Left lobe of liver (tissue), 2 donors: ENCODE results near the gene VCAM1. TPM values are rescaled to one million over a fixed set of nuclear protein-coding genes. Genes with fewer than 3 reads are reported as not detected.
"Not testable (repeated sequence)": the region's sequence is repeated elsewhere in the genome, so short reads cannot be mapped to it uniquely, and the experiment has no call there.

Source experiments
- ATAC-seq: fragments of 200-7000 bp; cut with Tn5 transposase; one replicate; pipeline ENCODE4 v1.9.1; 2020; ENCODE audit warnings: mild to moderate bottlenecking, moderate library complexity
- DNase-seq: peaks from one replicate; pipeline ENCODE4 v3.0.0-alpha.2; 2020; ENCODE audit warnings: low spot score
- total RNA-seq: library from RNA; stranded (reverse); gene quantifications from one replicate; pipeline ENCODE4 v1.2.1, GENCODE V29; 2021
- donor health status: DM: no; HTN: no; CAD: no; lungs with moderate emphysema.
- donor health status: DM: no; HTN: yes; CAD: no.

VCAM1 gene, protein sequence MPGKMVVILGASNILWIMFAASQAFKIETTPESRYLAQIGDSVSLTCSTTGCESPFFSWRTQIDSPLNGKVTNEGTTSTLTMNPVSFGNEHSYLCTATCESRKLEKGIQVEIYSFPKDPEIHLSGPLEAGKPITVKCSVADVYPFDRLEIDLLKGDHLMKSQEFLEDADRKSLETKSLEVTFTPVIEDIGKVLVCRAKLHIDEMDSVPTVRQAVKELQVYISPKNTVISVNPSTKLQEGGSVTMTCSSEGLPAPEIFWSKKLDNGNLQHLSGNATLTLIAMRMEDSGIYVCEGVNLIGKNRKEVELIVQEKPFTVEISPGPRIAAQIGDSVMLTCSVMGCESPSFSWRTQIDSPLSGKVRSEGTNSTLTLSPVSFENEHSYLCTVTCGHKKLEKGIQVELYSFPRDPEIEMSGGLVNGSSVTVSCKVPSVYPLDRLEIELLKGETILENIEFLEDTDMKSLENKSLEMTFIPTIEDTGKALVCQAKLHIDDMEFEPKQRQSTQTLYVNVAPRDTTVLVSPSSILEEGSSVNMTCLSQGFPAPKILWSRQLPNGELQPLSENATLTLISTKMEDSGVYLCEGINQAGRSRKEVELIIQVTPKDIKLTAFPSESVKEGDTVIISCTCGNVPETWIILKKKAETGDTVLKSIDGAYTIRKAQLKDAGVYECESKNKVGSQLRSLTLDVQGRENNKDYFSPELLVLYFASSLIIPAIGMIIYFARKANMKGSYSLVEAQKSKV
- total RNA-seq: 8.9 TPM

DNA sequence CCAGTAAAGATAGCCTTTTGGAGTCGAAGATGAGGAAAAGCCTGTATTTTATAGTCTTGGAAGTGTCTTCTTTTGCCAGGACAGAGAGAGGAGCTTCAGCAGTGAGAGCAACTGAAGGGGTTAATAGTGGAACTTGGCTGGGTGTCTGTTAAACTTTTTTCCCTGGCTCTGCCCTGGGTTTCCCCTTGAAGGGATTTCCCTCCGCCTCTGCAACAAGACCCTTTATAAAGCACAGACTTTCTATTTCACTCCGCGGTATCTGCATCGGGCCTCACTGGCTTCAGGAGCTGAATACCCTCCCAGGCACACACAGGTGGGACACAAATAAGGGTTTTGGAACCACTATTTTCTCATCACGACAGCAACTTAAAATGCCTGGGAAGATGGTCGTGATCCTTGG, at the start of gene VCAM1:
VCAM1 (plus strand) TSS at position 253 of the 400 bp plus-strand sequence; CDS start at position 372, 119 bp downstream.
- DNase-seq: peak; percentile 43
- ATAC-seq: peak; percentile 56

DNA sequence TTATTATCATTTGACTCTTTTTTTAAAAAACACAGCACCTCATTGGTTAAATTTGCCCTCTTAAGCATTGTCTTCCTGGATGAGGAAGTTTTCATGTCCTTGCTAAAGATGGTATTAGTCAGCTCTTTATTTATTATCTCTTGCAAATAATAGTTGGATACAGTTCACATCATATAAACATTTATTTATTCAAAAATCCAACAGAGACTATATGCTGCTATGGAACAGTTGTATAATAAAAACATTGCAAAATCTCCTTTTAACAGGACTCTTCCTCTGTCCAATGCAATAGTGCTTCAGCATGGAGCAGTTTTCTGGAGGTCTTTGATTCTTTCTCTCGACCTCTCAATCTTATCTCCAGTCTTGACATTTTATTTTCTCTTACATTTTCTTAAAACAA, 49.5 kb upstream of the VCAM1 start:
- DNase-seq (no peak), ATAC-seq (no peak)

DNA sequence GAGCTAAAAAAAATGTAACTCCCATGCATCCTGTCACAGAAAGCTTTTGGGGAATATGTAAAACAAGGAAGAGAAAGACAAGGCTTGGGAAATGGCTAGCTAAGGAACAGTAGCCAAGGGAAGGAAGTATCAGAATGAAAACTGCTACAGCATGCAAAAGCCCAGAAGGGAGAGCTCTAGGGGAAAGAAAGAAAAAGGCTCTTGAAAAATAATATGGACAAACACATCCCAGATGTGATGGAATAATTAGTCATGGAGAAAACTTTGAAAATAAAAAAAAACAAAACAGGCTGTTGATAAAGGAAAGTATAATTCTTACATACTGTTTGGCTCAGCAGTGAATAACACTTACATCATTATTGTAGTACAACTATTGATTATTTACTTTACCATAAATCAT, 47.9 kb upstream of the VCAM1 start:
- DNase-seq (no peak), ATAC-seq (no peak)

DNA sequence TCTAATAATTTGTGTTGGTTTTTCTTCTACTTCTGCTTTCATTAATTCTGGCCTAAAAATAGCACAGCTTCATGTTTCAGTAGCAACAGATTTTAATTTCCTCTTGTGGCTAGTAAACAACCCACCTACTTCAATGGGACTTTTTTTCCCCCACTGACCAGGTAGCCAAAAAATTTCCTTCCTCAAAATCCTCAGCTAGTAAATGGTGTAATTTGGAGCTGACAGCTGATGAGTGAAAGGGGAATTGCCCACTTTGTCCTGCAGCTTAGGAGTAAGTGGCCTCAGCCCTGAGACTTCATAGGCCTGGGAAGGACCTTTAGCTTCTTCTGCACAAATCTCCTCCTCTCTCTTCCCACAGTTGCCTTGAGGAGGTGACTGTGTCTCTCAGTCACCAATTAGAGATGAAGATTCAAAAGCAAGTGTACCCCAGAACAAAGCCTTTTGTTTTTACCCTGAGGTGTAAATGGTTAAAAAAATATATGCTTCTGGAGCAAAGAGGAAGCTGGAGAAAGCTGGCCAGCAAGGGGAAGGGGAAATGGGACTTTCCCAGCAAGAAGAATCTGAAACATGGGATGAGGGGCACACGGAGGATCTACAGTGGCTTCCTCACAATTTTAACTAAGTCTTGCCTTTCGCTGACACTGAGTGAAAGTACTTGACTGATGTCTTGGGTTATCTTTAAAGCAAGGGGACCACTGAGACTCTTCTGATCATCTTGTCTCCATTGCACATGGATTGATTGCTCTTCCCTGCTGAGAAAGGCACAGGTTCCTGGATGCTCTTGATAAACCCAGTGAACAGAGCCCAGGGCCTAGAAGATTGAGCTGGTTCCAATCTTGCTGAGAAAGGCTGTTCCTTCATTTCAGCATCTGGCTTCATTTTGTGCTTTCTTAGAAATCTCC, 35.8 kb upstream of the VCAM1 start:
- DNase-seq: no peak
- ATAC-seq: no peak

DNA sequence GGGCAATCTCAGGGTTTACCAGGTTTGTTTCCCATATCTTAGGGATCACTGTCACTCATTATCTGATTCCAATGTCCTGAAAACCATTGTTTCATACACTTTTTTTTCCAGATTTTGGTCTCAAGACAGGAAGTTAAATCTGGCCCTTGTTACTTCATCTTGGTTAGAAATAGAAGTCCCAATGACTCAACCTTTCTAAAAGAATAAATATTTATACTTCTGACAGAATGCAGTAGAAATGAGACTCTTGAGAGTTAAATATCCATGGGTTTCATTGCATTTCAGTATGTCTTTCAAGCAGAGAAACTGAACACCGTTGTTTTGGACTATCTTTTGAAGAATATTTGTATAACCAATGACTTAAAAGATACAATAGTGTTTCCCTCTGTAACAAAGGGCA, 19.8 kb upstream of the VCAM1 start:
- ATAC-seq (no peak), DNase-seq (no peak)

DNA sequence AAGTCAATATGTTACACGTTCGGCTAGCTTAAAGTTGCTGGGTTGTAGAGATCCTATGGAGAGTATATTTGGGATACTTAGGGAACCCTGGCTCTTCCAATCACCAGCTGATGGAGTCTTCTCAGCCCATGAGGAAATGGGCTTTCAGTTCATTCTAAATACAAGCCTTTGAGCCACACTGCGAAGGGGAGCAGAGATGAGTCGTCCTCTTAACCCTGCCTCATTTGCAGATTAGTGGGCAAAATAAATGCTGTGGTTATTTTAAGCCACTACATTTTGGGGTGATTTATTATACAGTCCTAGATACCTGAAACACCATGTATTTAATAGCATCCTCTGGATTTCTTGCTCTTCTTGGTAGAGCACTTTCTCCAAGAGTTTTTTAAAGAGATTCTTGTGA, 19.0 kb upstream of the VCAM1 start:
- ATAC-seq (no peak), DNase-seq (no peak)

DNA sequence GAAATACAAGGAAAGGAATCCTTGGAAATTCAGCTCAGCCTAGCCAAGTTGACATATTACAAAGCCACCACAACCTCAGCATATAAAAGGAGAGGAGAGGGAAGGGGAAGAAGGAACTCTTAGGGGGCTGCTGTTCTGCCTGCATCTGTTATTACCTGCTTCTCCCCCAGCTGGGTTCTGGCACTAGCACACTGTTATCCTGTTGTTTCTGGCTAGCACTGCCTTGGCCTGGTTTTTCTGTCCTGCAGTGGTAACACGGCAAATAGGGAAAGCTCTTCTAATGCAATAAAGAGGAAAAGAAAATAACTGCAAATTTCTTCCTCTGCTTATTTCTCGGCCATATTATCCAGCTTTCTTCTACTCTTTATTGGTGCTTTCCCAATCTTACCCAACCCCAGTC, 16.5 kb upstream of the VCAM1 start:
- no peak for ATAC-seq

DNA sequence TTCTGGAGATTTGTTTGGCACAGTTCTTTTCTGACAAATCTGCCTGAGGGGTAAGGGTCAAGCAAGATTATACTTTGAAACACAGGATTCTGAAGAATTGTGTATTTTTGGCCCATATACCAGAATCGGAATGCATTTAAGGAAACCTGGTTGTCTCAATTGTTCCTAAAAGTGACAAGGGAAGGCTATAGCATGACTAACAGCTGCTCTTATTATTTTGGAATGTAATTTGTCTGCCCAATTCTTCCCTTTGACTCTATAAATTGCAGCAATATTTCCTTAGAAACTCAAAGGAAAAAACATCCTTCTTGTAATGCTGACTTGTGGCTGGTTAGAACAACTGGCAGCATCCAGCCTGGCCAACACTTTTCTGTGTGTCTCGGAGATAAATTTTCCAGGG, 15.8 kb upstream of the VCAM1 start:
- no peak for DNase-seq
- no peak for ATAC-seq

More for the DNA sequence above, 16.5 kb upstream of the VCAM1 start:
- DNase-seq: no peak

DNA sequence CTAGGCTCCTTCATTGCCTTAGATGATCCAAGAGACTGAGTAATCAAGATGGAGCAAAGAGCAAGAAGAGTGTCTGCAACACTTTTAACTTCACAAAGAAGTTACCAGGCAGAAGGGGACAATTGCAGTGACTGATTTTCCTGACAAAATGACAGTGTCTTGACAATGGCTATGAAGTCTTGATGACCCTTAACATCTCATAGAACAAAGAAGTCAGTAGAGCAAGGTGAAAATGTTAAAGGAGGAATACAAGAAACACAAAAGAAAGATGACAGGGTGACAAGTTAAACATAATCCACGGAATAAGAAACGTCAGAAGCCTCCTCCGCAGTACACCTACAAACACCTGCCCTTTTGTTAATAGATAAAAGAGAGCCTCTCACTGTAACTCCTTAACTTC, 15.1 kb upstream of the VCAM1 start:
- ATAC-seq (no peak), DNase-seq (no peak)

DNA sequence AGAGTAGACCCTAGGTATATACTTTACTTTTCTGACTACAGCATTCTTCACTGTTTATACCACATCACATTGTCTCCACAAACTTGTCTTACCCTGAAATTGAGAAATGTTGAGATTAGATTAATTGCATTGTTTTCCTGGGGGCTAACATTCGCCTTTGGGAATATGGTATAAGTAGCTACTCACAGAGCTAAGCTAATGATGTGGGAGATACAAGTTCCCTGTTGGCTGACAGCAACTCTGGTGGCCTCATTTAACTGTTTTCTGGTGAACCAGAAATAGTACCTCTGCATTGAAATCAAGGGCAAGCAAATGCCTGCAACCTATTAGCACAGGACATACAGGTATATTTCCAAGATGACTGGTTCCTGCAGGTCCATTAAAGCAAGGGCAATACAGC, 13.2 kb upstream of the VCAM1 start:
- ATAC-seq (no peak), DNase-seq (no peak)

DNA sequence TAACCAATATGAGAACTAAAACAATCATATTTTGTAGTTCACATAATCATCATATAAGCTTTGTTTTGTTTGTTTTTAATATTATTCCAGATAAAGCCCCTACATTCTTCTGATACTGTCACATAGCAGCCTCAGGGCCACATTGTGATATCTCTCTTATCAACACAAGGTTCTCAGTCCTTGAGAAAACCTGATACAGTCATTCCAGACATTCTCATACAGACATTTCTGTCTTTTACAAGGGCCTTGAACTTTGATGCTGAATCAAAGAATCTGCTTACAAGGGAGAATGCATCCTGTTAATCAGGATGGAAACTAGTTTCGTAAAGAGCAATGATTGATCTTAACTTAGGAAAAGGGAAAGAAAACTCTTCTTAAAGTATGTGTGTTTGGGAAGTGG, 12.7 kb upstream of the VCAM1 start:
- ATAC-seq: no peak
- no peak for DNase-seq

DNA sequence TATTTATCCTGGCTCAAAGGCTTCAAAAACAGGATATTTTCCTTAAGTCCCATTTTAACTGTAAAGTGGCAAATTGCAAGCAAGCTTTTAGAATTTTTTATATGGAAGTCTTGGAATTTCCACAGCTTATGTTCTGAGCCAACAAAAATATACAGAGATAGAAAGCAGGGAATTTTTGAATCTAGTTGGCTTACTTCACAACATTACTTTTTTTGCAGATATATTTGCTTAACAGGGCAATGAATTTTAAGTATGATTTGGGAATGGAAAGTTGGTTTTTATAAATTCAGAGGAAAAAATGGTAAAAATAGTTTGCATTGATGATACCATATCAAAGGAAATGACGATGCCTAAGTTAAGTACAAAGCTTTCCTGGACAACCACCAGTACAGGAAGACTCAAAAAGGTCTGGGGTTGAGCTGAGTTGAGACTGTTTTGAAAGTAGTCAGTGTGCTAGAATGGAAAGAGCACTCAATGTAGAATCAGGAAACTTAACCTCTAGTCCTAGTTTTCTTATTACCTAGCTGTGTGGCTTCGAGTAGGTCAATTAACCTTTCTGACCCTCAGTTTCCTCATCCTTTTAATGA, 11.0 kb upstream of the VCAM1 start:
- peak; percentile 47 for ATAC-seq
- no peak for DNase-seq

DNA sequence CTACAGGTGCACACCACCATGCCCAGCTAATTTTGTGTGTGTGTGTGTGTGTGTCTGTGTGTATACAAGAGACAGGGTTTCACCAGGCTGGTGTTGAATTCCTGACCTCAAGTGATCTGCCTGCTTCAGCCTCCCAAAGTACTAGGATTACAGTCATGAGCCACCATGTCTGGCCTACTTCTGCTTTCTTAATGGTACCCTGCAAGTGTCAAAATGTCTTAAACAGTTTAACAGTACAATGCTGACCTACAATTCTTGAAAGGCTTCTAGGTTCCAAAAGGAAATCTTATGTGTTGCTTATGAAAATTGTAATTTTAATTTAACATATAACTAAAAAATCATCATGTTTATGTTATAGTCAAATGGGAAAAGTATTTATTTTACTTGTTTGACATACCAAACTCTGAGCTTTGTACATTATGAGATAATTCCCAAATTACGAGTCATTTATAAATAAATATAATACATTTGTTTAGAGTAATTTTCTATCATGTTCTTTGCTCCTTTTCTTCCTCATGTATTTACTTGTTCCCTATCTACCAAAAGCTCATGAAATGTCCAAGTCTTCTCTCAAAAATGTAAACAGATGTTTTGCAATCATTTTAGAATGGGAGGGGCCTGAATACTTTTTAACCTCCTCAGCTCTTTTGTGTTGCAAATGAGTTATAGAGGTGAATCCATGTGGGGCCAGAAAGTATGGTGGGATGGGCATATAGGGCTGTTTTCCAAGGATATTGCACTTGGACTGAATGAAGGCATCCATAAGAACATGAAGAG, 8.4 kb upstream of the VCAM1 start:
- DNase-seq: no peak

DNA sequence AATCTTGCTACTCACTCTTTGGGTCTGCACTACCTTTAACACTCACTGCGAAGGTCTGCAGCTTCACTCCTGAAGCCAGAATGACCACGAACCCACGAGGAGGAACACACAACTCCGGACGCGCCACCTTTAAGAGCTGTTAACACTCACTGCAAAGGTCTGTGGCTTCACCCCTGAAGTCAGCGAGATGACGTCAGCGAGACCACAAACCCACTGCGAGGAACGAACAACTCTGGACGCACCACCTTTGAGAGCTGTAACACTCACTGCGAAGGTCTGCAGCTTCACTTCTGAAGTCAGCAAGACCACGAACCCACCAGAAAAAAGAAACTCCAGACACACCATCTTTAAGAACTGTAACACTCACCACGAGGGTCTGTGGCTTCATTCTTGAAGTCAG, 6.5 kb upstream of the VCAM1 start:
- DNase-seq, ATAC-seq: not testable (repeated sequence)

More for the DNA sequence above, 8.4 kb upstream of the VCAM1 start:
- peak; percentile 30 for ATAC-seq

DNA sequence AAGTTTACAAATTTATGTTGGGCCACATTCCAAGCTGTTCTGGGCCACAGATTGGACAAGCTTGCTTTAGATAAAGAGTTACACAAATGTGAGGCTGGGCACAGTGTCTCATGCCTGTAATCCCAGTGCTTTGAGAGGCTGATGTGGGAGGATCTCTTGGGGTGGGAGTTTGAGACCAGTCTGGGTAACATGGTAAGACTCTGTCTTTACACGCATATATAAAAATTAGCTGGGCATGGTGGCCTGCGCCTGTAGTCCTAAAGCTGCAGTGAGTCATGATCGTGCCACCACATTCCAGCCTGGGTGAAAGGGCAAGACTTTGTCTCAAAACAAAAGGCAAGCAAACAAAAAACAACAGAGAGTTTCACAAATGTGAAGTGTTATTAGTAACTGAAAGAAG, 5.9 kb upstream of the VCAM1 start:
- ATAC-seq: no peak

DNA sequence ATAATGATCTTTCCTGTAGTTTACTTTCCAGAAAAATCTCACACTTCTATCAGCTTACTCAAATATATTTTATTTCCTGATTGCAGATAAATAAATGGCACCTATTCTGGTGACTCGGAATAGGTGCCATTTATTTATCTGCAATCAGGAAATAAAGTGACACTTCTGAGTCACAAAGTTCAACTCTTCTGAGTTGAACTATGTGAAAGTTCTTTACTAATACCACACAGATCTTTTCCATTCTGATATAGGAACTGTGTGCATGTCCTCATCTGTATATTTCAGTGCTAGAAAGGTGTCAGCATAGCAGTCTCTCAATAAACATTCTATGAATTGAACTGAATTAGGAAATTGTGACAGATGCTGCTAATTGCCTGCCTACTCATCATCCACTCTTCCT, 4.9 kb upstream of the VCAM1 start:
- DNase-seq (no peak), ATAC-seq (no peak)

More for the DNA sequence above, 5.9 kb upstream of the VCAM1 start:
- DNase-seq: no peak

DNA sequence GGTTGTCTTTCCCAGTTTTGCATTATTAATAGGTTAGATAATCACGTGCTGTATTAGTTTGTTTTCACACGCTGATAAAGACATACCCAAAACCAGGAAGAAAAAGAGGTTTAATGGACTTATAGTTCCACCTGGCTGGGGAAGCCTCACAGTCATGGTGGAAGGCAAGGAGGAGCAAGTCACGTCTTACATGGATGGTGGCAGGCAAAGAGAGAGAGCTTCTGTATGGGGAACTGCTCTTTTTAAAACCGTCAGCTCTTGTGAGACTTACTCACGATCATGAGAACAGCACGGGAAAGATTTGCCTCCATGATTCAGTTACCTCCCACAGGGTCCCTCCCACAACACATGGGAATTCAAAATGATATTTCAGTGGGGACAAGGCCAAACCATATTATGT, 2.3 kb upstream of the VCAM1 start:
- ATAC-seq: no peak
- no peak for DNase-seq

DNA sequence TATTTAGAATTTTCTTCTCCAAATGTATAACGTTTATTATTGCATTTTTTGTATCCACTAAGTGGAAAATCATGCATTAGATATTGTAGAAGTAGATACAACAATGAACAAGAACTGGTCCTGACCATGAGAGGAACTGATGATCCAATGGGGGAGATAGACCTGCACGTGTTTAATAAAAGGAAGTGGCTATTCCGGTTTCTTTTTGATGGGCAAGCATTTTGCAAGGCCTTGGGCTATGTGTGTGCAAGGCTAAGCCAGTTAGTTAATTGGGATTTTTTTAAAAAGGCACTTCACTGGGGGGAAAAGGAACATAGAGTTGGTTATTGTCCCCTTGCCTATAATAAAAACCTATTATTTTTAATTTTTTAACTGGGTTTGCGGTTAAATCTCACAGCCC, 961 bp upstream of the VCAM1 start:
- DNase-seq (no peak), ATAC-seq (peak; percentile 31)

DNA sequence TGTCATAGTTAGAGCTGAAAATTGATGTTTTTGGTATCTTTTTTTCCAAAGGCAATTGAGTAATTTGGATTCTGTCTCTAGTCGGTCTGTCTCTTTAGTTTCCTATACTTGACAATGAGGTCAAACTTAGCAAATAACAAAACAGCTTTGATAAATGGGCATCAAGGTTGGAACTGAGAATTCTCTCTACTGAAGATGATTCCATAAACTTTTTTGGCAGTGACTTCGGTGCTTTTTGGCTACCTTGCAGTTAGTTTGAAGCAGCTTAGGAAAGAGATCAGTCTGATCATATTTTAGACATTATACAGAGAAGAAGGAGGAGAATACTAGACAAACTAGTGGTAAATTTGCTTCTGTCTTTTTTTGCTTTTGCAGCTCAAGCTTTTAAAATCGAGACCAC, 559 bp downstream of the VCAM1 start:
- DNase-seq: no peak
- no peak for ATAC-seq

DNA sequence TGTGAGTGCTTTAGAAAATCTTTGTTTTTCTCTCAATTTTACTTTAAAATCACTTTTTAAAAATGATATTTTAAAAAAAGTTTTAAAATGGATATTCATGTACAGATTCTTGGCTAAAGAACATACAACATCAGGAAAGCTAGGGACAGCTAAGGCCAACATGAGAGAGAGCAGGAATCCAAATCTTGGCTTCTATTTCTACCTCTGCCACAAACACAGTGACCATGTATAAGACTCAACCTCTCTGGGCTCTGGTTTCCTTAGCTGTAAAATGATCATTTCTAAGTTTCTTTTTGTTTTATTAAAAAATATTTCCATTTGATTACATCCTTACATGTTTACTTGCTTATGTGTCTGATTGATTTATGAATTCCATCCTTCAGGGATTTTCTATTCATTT, 1.2 kb downstream of the VCAM1 start:
- ATAC-seq (no peak), DNase-seq (no peak)
